Testis (tissue), 3 donors: ENCODE measurements around the gene EIF2D. TPM values are rescaled to one million over a fixed set of nuclear protein-coding genes. Genes with fewer than 3 reads are reported as not detected.

ENCODE experiments used
- DNase-seq: peaks from one replicate; pipeline ENCODE4 v3.0.0-alpha.2; 2019
- H3K27ac ChIP-seq, 2 donors: fragments of 200-600 bp; sonication (generic); one replicate each; pipeline ENCODE4 v1.5.1; 2019
- H3K27me3 ChIP-seq: fragments of 200-600 bp; sonication (generic); one replicate; pipeline ENCODE4 v1.5.1; 2019
- H3K36me3 ChIP-seq: fragments of 200-600 bp; sonication (generic); one replicate; pipeline ENCODE4 v1.5.1; 2017; ENCODE audit warnings: low read depth; ENCODE audit errors: missing control alignments
- H3K4me1 ChIP-seq: fragments of 200-600 bp; sonication (generic); one replicate; pipeline ENCODE4 v1.5.1; 2019
- H3K4me3 ChIP-seq, 2 donors: fragments of 200-600 bp; sonication (generic); one replicate each; pipeline ENCODE4 v1.5.1; 2017 to 2019
- H3K9me3 ChIP-seq: fragments of 200-600 bp; sonication (generic); one replicate; pipeline ENCODE4 v1.5.1; 2017
- POLR2A ChIP-seq: fragments of 450-650 bp; IDR thresholded peaks from one replicate; pipeline ENCODE4 v1.6.1; 2017; ENCODE audit warnings: antibody characterized with exemption, mild to moderate bottlenecking, moderate library complexity
- WGBS, 2 donors: methylation state at CpG; one replicate each; pipeline ENCODE4 v1.1.5; 2018; 5-methylcytosine and 5-hydroxymethylcytosine counted together
- intact Hi-C: fragments of 100-400 bp; cut with DNase I; formaldehyde crosslinking; loops from one replicate; pipeline ENCODE4 v1.15.1; 2023; ENCODE audit warnings: low total_unique reads
- polyA plus RNA-seq: library from polyadenylated mRNA; stranded (reverse); fragments of 350-450 nt; fragmentation: Illumina TruSeq; extraction: RNeasy Lipid Tissue Mini Kit (QIAGEN cat#74804); gene quantifications from one replicate; pipeline ENCODE4 v1.2.3, GENCODE V29; 2014; ENCODE audit warnings: low read depth, low replicate concordance; ENCODE audit not compliant: insufficient read depth
- total RNA-seq, 2 donors: library from RNA; depleted of rRNA; stranded (reverse); fragments of >200 nt; gene quantifications; one replicate each; pipeline ENCODE4 v1.2.3, GENCODE V29; 2016
- TF ChIP-seq, protein P1 (sequence below), 3 experiments: fragments of 450-650 bp in 2 of 3; fragments of 200-600 bp in 1 of 3; sonication (generic) in 1 of 3; IDR thresholded peaks; one replicate each; pipeline ENCODE4 v1.5.1; 2016 to 2019; ENCODE audit warnings: antibody characterized with exemption in 3 of 3, mild to moderate bottlenecking in 2 of 3, moderate library complexity in 1 of 3

The EIF2D gene
- total and polyA plus RNA-seq, 3 donors from 2014 or later: 54.8 to 65.3 (median 59.4) TPM

DNA sequence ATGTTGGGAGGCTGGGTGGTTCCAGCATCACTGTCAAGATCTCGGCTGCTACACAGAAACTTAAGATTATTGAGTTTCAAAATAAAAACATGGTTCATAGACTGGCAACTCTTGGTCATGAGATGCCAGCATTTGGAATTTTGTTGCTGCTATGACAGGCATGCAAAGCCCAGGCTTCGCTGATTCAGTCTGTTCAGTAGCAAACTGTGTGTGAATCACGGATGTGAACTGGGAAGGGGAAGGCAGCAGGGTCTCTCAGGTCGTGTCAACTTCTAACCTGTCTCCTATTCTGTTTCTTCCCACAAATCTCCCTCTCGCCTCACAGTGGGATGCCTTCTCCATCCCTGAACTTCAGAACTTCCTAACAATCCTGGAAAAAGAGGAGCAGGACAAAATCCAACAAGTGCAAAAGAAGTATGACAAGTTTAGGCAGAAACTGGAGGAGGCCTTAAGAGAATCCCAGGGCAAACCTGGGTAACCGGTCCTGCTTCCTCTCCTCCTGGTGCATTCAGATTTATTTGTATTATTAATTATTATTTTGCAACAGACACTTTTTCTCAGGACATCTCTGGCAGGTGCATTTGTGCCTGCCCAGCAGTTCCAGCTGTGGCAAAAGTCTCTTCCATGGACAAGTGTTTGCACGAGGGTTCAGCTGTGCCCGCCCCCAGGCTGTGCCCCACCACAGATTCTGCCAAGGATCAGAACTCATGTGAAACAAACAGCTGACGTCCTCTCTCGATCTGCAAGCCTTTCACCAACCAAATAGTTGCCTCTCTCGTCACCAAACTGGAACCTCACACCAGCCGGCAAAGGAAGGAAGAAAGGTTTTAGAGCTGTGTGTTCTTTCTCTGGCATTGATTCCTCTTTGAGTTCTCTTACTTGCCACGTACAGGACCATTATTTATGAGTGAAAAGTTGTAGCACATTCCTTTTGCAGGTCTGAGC lies 25.5 kb downstream of the EIF2D start:
- no peak overlapping the region for H3K27ac ChIP-seq
- no peaks in the 10 kb centered on the region for H3K27me3 ChIP-seq
- no peak for DNase-seq
- H3K4me3 ChIP-seq: no peak overlapping the region
- no peaks in the 10 kb centered on the region for H3K9me3 ChIP-seq
- intact Hi-C loops: loop anchor here (10.0 kb wide), 1 partner anchor 92 kb away; no protein-coding TSS in a partner anchor
- no peak for TF ChIP-seq POLR2A
- TF ChIP-seq, protein P1, sequence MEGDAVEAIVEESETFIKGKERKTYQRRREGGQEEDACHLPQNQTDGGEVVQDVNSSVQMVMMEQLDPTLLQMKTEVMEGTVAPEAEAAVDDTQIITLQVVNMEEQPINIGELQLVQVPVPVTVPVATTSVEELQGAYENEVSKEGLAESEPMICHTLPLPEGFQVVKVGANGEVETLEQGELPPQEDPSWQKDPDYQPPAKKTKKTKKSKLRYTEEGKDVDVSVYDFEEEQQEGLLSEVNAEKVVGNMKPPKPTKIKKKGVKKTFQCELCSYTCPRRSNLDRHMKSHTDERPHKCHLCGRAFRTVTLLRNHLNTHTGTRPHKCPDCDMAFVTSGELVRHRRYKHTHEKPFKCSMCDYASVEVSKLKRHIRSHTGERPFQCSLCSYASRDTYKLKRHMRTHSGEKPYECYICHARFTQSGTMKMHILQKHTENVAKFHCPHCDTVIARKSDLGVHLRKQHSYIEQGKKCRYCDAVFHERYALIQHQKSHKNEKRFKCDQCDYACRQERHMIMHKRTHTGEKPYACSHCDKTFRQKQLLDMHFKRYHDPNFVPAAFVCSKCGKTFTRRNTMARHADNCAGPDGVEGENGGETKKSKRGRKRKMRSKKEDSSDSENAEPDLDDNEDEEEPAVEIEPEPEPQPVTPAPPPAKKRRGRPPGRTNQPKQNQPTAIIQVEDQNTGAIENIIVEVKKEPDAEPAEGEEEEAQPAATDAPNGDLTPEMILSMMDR (IDR thresholded peaks at IDR 0.05): no peak
- H3K36me3 ChIP-seq: no peaks in the 10 kb centered on the region
- WGBS, 2 donors: 84 to 88% methylated on average over 13 of the region's 13 CpGs
- H3K4me1 ChIP-seq: peaks cover 2% of the 10 kb centered on the region

DNA sequence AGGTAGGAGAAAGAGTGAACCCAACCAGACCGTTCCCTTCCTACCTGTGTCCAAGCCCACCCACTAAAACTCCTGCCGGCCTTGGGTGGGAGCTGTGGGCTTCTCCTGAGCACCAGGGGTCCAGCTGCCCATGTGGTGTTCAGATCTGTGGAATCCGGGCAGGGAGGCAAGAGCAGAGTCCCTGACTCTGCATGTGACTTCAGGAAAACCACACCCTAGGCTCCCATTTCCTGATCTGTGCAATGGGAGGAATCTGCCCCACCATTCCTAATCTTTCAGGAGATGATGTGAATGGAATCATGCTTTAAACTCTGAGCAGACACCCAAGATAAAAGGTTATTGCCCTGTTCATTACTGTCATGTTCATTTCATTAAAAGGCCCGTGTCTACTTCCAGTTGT lies 27.6 kb downstream of the EIF2D start:
- peaks cover 2% of the 10 kb centered on the region for H3K4me1 ChIP-seq
- H3K9me3 ChIP-seq: no peaks in the 10 kb centered on the region
- DNase-seq: no peak
- 68 to 77% methylated on average over 1 to 4 of the region's 4 CpGs for WGBS, 2 donors
- H3K27me3 ChIP-seq: no peaks in the 10 kb centered on the region
- H3K36me3 ChIP-seq: no peaks in the 10 kb centered on the region
- H3K27ac ChIP-seq: no peak overlapping the region
- no peak overlapping the region for H3K4me3 ChIP-seq
- intact Hi-C loops: loop anchor here (10.0 kb wide), 1 partner anchor 90 kb away; no protein-coding TSS in a partner anchor
- TF ChIP-seq, protein P1 (IDR thresholded peaks at IDR 0.05): no peak
- no peak for TF ChIP-seq POLR2A

DNA sequence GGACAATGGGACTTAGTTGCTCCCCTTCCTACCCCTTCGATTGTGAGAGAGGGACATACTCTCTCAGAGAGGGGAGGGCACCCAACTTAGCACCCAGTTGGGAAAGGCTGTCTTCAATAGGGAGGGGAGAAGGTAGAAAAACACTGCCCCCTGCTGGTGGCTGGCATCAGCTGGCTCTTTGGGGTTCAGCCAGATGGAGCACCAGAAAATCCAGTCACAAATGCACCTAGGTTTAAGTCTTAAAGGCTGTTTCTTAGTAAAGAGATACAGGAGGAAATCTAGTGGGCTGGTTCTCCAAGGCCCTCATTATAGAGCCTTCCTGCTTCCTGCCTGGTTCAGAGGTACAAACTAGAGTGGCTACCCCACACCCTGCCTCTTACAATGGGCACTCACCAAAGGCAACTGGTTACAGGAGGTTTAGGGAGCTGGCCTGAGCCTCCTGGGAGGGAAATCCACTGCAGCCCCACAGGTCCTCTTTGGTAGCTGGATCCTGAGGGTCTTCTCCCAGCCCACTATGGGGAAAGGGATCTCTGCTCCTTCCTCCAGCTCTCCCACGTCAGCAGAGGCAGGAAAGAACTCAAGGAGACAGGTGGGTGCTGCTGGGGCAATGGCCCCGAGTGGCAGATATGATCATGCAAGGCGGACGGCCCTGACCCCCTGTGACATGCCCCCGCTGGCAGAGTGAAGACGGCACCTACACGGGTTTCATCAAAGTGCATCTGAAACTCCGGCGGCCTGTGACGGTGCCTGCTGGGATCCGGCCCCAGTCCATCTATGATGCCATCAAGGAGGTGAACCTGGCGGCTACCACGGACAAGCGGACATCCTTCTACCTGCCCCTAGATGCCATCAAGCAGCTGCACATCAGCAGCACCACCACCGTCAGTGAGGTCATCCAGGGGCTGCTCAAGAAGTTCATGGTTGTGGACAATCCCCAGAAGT lies 28.3 kb downstream of the EIF2D start:
- TF ChIP-seq, protein P1 (IDR thresholded peaks at IDR 0.05): peak; percentile 83 to 88 (median 87)
- TF ChIP-seq POLR2A: no peak
- no peaks in the 10 kb centered on the region for H3K36me3 ChIP-seq
- DNase-seq: peak; percentile 87
- H3K4me1 ChIP-seq: peaks cover 2% of the 10 kb centered on the region
- no peak overlapping the region for H3K4me3 ChIP-seq
- no peaks in the 10 kb centered on the region for H3K27me3 ChIP-seq
- WGBS, 2 donors: 29 to 87% methylated on average over 1 to 16 of the region's 16 CpGs
- H3K27ac ChIP-seq: no peak overlapping the region
- no peaks in the 10 kb centered on the region for H3K9me3 ChIP-seq
- intact Hi-C loops: loop anchor here (10.0 kb wide), 1 partner anchor 89 kb away; no protein-coding TSS in a partner anchor

DNA sequence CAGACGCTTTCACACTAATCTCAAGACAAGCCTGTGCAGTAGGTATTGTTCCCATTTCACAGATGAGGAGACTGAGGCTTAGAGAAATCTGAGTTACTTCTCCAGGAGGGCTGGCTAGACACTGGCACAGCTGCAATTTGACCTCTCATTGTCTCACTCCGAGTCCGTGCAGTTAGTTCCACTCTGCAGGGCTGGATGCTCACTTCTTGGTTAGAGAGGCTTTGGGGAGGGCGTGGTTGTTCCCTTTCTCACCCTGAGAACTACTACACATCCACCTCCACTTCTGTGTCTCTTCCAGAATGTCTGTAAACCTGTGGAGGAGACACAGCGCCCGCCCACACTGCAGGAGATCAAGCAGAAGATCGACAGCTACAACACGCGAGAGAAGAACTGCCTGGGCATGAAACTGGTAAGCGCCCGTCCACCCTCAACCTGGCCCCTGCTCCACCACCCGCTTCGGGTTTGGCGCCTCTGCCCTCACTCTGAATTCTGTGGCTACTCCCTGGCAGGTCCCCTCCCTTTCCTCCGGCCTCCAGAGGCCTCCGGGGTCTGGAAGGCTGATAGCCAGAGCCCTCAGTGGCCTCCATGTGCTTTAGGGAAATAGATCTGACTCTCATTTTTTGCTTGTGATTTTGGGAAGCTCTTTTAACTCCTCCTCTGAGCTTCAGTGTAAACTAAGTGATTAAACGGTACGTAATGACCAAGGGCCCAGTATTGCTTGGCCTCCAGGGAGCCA lies 29.1 kb downstream of the EIF2D start:
- H3K4me1 ChIP-seq: peaks cover 2% of the 10 kb centered on the region
- DNase-seq: no peak
- TF ChIP-seq, protein P1 (IDR thresholded peaks at IDR 0.05): no peak
- no peak for TF ChIP-seq POLR2A
- no peaks in the 10 kb centered on the region for H3K9me3 ChIP-seq
- intact Hi-C loops: loop anchor here (10.0 kb wide), 1 partner anchor 88 kb away; no protein-coding TSS in a partner anchor
- no peaks in the 10 kb centered on the region for H3K36me3 ChIP-seq
- H3K27ac ChIP-seq: no peak overlapping the region
- H3K4me3 ChIP-seq: no peak overlapping the region
- 72 to 73% methylated on average over 17 to 18 of the region's 18 CpGs for WGBS, 2 donors
- H3K27me3 ChIP-seq: no peaks in the 10 kb centered on the region
